ENCODE measurements around the gene ANKRD12. TPM values are rescaled to one million over a fixed set of nuclear protein-coding genes. Genes with fewer than 3 reads are reported as not detected.

ANKRD12 gene
- total and polyA plus RNA-seq, 4 donors: 10.2 to 108 (median 50.0) TPM

- H3K27me3 ChIP-seq (ENCODE audit: control insufficient read depth in 3 of 3, insufficient read depth in 3 of 3, low read length in 2 of 3): no peaks in the 10 kb centered on the region
- DNase-seq (no peak), ATAC-seq (ENCODE audit: insufficient read depth, low FRiP score) (no peak)
- H3K9me3 ChIP-seq (ENCODE audit: control insufficient read depth in 4 of 4, insufficient read depth in 3 of 4, low read length in 3 of 4): no peaks in the 10 kb centered on the region
- no peak overlapping the region for H3K4me3 ChIP-seq
- peaks cover 2 to 9% (median 3%) of the 10 kb centered on the region in 4 donors for H3K36me3 ChIP-seq (ENCODE audit: control insufficient read depth in 4 of 4, insufficient read depth in 4 of 4, low read length in 4 of 4)
- H3K4me1 ChIP-seq (ENCODE audit: control insufficient read depth in 5 of 5, insufficient read depth in 5 of 5, low read length in 5 of 5): no peaks in the 10 kb centered on the region
- no peak overlapping the region for H3K9ac ChIP-seq (ENCODE audit: insufficient read depth in 1 of 2, low read length in 2 of 2)
- WGBS, 2 donors: 84 to 90% methylated on average over 3 of the region's 3 CpGs
- no peak overlapping the region for H3K27ac ChIP-seq (ENCODE audit: low read depth in 1 of 2, low read length in 1 of 2)
- no peak for TF ChIP-seq CTCF (IDR thresholded peaks at IDR 0.05; ENCODE audit: control extremely low read depth, extremely low read depth)
These were observed 107.8 kb downstream of the ANKRD12 start for GRCh38 chr18:9244376-9244775.

GRCh38 chr18:9248661-9249060 is 112.1 kb downstream of the ANKRD12 start:
- Histone ChIP-seq H3K27me3 (ENCODE audit: control insufficient read depth in 3 of 3, insufficient read depth in 3 of 3, low read length in 2 of 3) (no peaks in the 10 kb centered on the region), H3K4me3 (no peak overlapping the region), H3K4me1 (ENCODE audit: control insufficient read depth in 5 of 5, insufficient read depth in 5 of 5, low read length in 5 of 5) (no peaks in the 10 kb centered on the region), H3K27ac (ENCODE audit: low read depth in 1 of 2, low read length in 1 of 2) (no peak overlapping the region), H3K9me3 (ENCODE audit: control insufficient read depth in 4 of 4, insufficient read depth in 3 of 4, low read length in 3 of 4) (no peaks in the 10 kb centered on the region), H3K9ac (ENCODE audit: insufficient read depth in 1 of 2, low read length in 2 of 2) (no peak overlapping the region), H3K36me3 (ENCODE audit: control insufficient read depth in 4 of 4, insufficient read depth in 4 of 4, low read length in 4 of 4) (peaks cover 0 to 8% (median 6%) of the 10 kb centered on the region in 4 donors)
- no peak for ATAC-seq (ENCODE audit: insufficient read depth, low FRiP score)
- no peak for TF ChIP-seq CTCF (IDR thresholded peaks at IDR 0.05; ENCODE audit: control extremely low read depth, extremely low read depth)
- peak in 2 of 3 donors; percentile 22 to 29 for DNase-seq
- WGBS, 2 donors: 97 to 98% methylated on average over 4 of the region's 4 CpGs

GRCh38 chr18:9249254-9249653 is 112.7 kb downstream of the ANKRD12 start:
- no peak for ATAC-seq (ENCODE audit: insufficient read depth, low FRiP score)
- 91% methylated on average over 2 of the region's 2 CpGs for WGBS, 2 donors
- Histone ChIP-seq H3K4me1 (ENCODE audit: control insufficient read depth in 5 of 5, insufficient read depth in 5 of 5, low read length in 5 of 5) (no peaks in the 10 kb centered on the region), H3K4me3 (no peak overlapping the region), H3K27ac (ENCODE audit: low read depth in 1 of 2, low read length in 1 of 2) (no peak overlapping the region), H3K36me3 (ENCODE audit: control insufficient read depth in 4 of 4, insufficient read depth in 4 of 4, low read length in 4 of 4) (peaks cover 0 to 7% (median 4%) of the 10 kb centered on the region in 4 donors), H3K9me3 (ENCODE audit: control insufficient read depth in 4 of 4, insufficient read depth in 3 of 4, low read length in 3 of 4) (no peaks in the 10 kb centered on the region), H3K27me3 (ENCODE audit: control insufficient read depth in 3 of 3, insufficient read depth in 3 of 3, low read length in 2 of 3) (no peaks in the 10 kb centered on the region), H3K9ac (ENCODE audit: insufficient read depth in 1 of 2, low read length in 2 of 2) (no peak overlapping the region)
- no peak for DNase-seq
- no peak for TF ChIP-seq CTCF (IDR thresholded peaks at IDR 0.05; ENCODE audit: control extremely low read depth, extremely low read depth)

GRCh38 chr18:9259173-9259572 is 122.6 kb downstream of the ANKRD12 start:
- TF ChIP-seq CTCF (IDR thresholded peaks at IDR 0.05; ENCODE audit: control extremely low read depth, extremely low read depth): no peak
- 91 to 94% methylated on average over 3 of the region's 3 CpGs for WGBS, 2 donors
- H3K9me3 ChIP-seq (ENCODE audit: control insufficient read depth in 4 of 4, insufficient read depth in 3 of 4, low read length in 3 of 4): no peaks in the 10 kb centered on the region

More at GRCh38 chr18:9259173-9259572, 122.6 kb downstream of the ANKRD12 start:
- Histone ChIP-seq H3K9ac (ENCODE audit: insufficient read depth in 1 of 2, low read length in 2 of 2) (no peak overlapping the region), H3K36me3 (ENCODE audit: control insufficient read depth in 4 of 4, insufficient read depth in 4 of 4, low read length in 4 of 4) (peaks cover 3 to 15% (median 9%) of the 10 kb centered on the region in 4 donors), H3K27me3 (ENCODE audit: control insufficient read depth in 3 of 3, insufficient read depth in 3 of 3, low read length in 2 of 3) (no peaks in the 10 kb centered on the region), H3K27ac (ENCODE audit: low read depth in 1 of 2, low read length in 1 of 2) (no peak overlapping the region), H3K4me1 (ENCODE audit: control insufficient read depth in 5 of 5, insufficient read depth in 5 of 5, low read length in 5 of 5) (no peaks in the 10 kb centered on the region), H3K4me3 (no peak overlapping the region)
- ATAC-seq (ENCODE audit: insufficient read depth, low FRiP score) (no peak), DNase-seq (no peak)
